Stimulated activated CD4-positive, alpha-beta T cell treated with anti-CD3 and anti-CD28 coated beads, Interleukin-1b, Interleukin-23, amount 100 ng/mL, for 1 hour (primary cell): ENCODE measurements around the gene RBMS1.
"Not testable (repeated sequence)": the region's sequence is repeated elsewhere in the genome, so short reads cannot be mapped to it uniquely, and the experiment has no call there.

Experiments
- DNase-seq, 2 donors: peaks; one replicate each; pipeline ENCODE4 v3.0.0-alpha.2; 2020; ENCODE audit warnings: low read depth in 2 of 2

The RBMS1 gene

DNA sequence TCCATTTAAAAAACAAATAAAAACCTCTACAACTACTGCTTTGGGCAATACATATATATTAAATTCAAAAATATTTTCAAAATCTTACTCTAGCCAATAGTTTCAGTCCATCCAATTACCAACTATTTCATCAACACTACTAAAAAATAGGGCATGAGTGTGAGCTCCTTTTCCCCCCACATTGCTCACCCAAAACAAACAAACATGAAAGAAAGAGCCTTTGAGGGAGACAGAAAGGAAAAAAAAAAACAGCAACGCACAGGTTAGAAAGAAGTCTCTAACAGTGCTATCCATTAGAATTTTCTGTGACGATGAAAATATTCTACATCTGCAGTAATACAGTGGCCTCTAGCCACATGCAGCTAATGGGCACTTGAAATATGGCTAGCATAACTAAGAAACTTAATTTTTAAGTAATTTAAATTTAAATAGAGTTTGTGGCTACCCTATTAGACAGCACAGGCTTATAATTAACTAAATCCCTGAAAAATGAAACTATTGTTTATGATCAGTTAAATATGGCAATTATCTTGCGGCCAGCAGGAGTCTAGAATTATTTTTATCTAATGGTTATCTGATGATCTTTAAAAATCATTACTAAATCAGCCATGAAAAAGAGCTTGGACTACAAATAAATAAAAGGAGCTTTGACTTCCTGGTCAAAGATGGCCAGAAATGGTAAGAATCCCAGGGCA lies 59.2 kb downstream of the RBMS1 start:
- DNase-seq: no peak

DNA sequence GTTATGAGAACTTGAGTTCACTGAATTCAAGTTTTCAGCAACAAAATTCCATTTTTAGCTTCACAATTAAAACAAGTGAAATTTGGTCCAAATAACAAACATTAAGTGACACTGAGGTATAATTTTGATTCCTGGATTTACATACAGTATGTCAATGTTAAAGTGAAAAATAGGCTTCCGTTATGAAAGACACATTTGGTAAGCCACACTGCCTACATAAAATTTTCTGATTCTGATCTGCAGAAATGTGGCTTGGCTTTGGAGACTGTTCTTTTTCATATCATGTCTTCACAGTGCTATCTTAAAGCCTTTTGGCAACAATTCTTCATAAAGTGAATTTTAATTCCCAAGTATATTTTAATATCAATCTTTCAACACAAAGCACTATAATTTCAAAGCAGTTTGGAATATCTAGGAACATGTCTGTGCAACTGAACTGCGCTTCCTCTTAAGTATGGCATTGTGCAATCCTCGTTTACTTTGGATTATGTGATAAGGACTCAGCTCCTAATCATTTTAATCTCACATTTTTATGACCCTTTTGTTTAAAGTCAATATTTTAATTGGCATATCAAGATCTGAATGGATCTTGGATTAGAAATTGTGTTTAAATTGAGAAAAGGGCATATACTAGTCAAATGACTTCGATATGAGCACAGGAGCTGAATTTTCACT lies 60.0 kb downstream of the RBMS1 start:
- DNase-seq: no peak

DNA sequence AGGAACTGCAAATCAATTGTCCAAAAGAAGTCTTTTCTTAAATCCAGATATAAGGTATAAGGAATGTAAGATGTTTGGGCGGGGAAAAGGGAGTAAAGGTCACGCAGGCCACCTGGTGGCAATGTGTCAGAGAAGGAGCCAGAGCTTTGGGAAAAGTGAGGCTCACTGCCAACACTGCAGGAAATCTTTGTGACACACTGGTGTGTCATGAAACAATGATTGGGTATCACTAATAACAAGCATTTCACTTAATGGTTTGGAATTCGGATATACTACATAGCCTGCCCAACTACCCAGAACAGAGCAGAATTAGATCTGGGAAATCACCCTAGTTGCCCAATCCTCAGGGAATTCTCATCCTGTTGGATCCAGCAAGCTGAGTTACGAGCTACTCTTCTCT lies 61.0 kb downstream of the RBMS1 start:
- no peak for DNase-seq

DNA sequence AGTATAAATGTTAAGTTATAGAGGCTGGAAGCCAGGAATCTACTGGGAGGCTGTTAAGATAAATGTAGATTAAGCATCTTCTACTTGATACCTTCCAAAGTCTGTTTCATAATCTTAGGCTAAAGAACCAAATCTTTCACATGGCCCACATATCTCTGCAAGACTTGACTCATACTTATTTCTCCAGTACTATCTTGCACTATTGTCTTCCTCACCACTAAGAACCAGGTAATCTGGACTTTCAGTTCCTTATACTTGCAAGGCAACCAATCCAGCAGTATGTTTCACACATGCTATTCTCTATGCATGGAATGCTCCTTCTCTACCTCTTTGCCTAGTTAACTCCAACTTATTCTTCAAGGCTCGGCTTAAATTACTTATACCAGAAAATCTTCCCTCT lies 62.2 kb downstream of the RBMS1 start:
- DNase-seq: no peak

DNA sequence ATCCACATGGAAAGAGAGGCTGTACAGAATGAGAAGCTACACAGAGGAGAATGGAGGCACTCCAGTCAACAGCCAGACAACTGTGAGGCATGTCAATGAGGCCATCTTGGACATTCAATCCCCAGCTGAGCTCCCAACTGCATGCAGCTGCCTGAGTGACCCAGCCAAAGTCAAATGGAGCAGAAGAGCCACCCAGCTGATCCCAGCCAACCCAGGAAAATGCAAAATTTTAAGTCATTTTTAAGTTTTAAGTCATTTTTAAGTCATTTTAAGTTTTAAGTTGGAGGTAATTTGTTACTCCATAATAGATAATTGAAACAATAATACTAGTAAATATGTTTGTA lies 63.6 kb downstream of the RBMS1 start:
- DNase-seq: no peak

DNA sequence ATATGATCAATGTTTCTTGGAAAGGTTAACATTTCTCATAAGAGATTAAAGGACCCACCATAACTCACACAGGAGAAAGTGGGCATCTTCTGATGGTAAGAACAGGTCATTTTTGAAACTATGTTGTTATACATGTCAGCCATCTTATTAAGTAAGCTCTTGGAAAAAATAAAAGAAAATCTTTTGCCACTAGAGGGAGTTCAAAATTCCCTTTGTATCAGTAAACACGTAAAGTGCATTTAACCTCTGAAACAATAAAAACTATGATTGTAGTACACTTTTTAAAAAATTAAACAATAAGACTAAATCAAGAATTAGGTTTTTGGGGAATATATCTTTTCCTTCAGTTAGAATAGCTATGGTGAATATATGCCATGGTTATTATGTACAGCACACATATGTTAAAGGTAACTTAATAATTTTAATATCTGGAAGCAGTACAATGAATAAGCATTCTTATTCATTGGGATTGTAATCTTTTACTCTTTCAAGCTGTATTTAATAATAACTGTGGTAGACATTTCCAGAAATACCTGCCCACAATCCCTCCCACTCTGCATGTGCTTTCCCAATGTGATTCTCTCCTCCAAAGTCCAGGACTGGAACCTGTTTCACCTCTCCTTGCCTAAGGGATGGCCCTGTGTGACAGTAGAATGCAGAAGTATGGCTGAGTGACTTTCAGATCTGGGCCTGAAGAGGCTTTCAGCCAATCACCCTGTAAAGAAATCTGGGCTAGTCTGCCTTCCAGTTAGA lies 64.2 kb downstream of the RBMS1 start:
- no peak for DNase-seq

DNA sequence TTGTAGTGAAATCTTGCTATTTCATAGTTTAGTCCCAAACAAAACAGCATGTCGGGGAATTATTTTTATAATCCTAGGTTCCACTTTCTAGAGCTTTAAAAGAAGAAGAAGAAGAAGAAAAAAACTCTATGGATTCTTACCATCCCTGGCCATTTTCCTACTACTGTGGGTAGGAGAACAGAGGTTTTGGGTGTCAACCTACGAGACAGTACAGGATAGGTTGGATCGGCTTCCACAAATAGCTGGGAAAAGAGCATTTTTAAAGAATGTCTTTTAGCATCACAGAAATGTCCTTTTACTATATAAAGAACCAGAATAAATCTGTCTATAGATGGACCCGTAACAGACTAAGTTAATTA lies 65.2 kb downstream of the RBMS1 start:
- DNase-seq: no peak

DNA sequence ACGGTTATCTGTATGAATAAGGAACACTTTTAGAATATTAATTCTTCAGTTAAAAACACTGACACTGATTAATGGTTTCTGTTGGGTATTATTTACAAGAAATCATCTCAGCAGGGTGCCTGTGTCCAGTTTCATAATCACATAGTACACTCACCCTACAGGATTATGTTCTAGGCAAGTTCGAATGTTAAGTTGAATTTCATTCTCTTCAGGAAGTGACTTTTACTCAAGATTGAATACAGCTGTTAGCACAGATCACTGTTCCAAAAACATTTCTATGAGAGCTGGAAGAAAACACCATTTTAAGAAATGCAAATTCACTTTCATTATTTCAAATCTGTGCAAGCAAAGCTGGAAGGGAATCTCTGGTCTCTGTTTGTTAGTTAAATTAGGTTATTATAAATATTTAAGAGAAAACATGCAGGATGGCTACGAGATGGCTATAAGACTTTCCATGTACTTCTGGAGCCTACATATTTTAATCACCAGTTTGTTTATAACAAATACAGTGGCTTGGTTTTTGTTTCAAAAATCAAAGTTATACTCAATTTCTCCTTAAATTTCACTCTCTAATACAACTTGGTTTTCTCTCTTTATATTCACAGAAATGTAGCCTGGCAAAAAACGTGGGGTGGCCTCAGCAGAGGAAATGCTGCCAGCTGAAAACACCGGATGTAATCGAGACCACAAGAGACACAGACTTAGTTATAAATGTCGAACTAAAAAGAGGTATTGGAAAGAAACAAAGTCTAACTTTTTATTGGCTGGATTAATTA lies 65.8 kb downstream of the RBMS1 start:
- no peak for DNase-seq

DNA sequence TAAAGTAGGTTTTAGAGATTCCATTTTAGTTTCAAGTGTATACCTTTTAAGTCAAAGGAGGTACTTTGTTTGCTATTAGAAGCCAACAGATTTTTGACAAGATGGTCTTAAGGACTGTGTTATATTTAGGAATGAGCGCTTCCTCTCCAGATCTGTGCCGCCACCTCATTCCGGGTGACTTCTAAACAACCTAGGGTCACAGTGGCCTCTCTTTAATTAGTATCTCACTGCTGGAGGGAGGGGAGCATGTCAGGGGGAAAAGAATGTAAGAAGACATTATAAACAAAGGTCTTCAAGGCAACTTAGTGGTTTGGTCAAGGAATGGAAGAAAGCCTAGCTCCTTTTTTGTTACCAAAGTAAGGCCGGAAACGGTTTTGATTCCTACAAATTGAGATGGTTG lies 67.0 kb downstream of the RBMS1 start:
- DNase-seq: no peak

DNA sequence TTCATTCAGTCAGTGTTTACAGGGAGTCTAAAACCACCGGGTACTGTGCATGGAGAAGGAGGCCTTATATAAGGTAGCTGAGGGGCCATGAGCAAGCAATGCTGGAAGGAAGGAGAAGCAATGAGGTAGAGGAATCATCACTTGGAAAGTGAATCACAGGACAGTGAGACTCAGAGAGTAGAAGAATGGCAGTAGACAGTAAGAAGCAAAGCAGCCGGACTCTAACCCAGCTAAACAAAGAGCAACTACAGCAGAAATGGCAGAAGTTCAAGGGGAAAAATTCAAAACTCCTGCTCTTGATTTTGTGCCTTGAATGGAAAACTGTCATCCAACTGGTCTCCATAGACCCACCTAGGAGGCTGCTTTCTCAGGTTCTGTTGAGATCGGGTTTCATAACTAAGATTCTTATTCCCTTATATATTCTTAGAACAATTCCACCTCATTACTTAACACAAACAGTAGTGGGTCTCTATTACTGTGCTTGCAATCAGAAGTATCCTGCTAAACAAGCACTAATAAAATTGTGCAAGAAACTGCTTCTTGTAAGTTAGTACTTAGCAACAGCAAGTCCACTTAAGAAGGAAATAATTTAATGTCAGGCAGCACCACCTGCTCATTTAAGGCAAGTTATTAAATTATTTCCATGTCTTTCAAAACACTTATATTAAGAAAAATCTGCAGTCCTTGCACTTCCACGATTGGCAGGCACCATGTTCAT lies 68.0 kb downstream of the RBMS1 start:
- DNase-seq: no peak

DNA sequence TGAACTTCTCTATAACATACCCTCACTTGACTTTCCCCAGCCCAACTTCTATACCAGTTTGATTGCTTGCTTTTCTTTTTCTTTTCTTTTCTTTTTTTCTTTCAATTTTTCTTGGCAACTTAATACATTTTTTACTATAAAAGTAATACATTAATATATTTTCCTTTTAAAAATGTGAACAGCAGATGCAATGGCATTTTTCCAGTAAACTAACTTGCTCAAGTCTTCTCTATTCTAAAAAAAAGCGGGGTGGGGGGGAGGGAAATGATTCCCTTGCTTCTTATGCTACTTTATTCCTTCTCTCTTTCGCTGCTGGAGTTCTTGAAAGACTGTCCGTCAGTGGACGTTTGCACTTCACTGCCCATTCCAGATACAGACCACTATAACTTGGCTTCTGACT lies 70.5 kb downstream of the RBMS1 start:
- no peak for DNase-seq

DNA sequence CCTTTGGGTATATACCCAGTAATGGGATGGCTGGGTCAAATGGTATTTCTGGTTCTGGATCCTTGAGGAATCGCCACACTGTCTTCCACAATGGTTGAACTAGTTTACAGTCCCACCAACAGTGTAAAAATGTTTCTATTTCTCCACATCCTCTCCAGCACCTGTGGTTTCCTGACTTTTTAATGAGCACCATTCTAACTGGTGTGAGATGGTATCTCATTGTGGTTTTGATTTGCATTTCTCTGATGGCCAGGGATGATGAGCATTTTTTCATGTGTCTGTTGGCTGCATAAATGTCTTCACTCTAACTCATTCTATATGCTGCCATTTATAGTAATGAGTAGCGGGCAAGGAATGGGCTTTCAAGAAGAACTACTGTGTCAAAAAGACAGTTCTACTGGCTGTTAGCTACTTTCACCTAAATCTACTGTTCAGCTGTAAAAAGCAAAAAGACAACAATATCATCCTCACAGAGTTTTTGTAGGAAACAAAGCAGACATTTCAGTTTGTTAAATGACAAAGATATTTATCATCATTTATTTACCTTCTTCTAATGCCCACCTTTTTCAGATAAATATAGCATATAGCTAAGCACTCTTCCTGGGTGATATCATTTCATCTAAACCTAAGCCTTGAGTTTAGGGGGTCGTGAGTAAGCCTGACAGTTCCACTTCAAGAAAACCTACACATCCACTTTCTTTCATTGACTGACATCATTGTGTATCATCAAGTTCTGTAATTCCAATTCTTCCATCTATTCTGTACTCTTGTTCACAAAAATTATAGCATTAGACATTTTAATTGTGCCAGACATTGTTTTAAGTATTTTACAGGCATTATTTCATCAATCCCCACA lies 71.7 kb downstream of the RBMS1 start:
- DNase-seq: not testable (repeated sequence)

DNA sequence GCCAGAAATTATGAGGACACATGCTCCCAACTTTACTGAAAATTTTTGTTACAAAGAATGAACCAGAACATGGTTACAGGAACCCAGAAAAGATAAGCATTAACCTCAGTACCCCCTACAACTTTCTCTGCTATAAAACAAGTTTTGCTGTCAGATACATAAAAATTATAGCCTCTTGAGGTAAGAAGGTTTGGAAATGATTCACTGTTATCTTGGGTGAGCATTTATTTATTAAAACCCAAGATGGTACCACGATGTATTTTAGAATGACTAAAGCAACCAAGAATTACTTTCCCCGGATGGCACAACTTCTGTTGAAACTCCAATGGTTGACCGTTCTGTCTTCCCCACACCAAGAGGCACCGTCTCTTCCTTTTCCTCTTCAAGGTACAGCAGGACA lies 72.9 kb downstream of the RBMS1 start:
- DNase-seq: no peak

DNA sequence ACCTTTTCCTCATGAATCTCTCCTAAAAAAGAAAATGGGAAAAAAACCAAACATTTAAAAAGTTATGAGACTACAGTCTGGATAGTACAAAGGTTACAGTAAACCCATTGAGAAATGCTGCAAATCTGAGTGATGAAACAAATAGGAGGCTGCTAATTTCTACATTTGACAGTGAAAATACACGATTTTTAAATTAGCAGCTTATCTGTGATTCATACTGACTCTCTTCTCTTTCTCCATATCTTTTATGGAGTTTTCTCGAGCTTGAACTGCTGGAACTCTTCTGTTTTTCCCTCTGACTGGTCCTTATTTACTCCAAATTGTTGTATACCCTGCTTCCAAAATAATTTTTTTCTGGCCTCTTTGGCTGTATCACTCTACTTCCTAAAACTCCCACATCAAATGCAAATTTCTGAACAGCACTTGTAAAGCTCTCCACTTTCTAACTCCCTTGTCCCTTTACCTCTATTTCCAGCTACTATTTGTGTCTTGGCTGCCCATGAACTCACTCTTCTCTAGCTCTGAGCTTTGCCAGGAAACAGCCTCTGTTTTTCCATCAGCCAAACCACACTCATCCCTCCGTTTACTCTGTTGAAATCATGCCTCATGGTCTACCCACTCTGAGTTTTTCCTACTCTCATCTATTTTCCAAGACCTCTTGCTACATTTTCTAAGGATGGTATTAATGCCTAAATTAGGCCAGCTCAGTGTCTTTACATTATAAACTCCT lies 73.7 kb downstream of the RBMS1 start:
- no peak for DNase-seq

DNA sequence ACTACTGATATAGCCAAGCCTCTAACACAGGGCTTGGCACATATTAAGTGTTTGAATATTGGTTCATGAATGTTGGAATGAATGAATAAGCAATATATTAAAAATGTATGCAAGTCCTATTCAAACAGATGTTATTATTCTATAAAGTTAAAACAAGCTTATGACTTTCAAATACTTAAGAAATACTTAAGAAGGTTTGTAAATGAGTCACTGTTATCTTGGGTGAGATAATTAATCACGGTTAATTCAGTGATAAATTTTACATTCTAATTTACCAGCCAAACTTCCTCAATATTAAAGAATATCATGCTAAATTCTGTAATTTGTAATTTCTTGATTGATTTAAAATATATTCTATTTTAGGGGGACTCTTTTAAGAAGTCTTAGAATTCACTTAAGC lies 74.8 kb downstream of the RBMS1 start:
- DNase-seq: no peak

DNA sequence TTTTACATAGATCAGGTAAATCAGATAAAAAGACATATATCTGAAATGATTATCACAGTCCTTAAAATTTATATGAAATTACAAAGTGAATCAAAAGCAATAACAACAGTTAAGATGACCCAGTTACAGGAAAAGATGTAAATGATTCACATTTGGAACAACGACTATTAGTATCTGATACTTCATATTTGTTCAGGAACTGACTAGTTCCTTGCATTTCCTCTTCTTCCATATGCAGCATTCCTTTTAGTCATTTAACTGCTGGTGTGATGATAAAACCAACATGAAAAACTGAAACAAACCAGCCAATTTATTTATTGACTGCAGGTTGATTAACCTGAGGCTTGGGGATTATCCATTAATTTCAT lies 75.2 kb downstream of the RBMS1 start:
- DNase-seq: no peak

DNA sequence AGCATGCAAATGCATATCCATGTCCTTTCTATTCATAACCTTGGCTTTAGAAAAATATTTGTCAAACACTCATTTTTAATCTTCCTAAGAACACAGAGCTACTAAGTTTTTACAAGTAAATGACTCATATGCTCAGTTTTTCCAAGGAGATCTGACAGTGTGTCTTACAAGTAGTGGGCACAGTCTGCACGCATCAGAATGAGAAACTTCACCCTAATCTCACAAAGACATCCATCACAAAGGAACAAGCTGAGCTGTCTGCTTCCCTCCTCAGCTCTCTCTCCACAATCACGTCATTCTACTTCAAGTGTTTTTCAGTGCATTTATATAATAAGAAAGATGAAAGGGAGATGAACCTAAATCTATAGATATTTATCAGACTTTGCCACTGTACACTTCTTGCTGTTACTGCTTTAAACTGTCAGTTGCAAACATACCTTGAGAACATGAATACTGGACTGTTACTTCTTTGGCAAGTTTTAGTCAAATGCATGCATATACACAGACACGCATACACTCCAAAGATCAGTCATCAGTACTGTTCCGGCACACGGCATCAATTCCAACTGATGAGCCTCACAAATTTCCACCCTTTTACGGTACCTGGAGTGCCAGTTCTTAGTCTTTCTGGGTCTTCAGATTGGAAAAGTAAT lies 75.7 kb downstream of the RBMS1 start:
- no peak for DNase-seq

DNA sequence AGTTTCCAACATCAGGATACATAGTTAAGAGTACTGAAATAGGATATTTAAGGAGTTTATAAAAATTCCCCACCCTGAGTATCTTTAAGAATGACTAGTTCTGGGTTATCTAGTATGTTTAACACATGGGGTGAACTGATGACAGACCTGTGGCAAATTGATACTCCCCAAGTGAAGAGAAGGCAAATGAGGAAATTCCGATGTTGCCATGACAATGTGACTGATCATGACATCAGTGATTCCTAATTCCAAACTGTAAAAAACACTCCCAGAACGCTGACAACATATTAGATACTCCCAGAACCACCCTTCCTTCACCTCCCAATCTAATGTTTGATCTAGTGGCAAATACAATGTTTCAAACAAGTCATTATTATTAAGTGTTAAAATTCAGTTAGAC lies 77.6 kb downstream of the RBMS1 start:
- DNase-seq: no peak

DNA sequence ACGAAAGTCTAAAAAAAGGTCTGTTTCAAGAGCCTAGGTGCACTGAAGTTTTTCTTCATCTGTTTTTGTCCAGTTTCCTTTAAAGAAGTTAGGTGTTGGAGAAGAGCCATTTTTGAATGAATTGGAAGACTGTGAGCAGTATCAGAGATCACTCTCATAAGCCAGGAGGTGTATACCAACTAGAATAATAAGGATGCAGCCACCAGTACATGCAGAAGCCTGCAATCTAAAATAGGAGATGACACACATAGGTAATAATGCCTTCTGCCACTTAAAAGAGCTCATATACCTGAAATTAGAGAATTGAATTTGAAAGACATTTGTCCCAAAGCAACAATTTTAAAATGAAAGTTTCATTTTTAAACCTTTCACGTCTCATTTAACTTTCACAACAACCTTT lies 81.7 kb downstream of the RBMS1 start:
- no peak for DNase-seq

DNA sequence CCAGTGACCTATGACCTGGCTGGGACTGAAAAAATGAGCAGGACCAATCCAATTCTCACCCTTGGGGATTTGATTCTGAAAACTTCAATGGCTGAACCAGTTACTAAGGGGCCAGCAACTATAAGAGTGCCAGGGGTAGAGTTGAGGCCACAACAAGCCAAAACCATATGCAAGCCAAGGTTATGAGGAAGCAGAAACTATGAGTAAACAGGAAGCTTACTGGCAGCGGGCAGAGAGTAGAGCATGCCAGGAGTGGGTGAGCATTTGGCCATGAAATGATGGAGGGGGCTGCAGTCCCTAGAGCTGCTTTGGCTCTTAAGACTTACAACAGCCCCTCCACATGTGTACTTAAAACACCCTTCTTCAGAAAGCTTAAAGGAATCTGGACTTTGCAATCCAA lies 82.4 kb downstream of the RBMS1 start:
- no peak for DNase-seq
